AG10803 (cell line): ENCODE results near the gene ADAMTS4.

Experiments
- DNase-seq: peaks from one replicate; pipeline ENCODE4 v3.0.0; 2010; ENCODE audit warnings: low read depth
- H3K4me3 ChIP-seq: 2 replicates; pipeline ENCODE4 v1.5.1; 2011; ENCODE audit warnings: mild to moderate bottlenecking, low read length, control low read depth
- TF ChIP-seq, protein P1 (sequence below): conservative IDR thresholded peaks from 2 replicates; pipeline ENCODE4 v1.5.1; 2011; ENCODE audit warnings: mild to moderate bottlenecking, low read length, control low read depth, inconsistent platforms

ADAMTS4 gene

GRCh38 chr1:161159087-161159912 is 39.6 kb downstream of the ADAMTS4 start, which contains the start of gene USP21:
Gene USP21, plus strand, starts transcription at chr1:161159500. Its CDS starts 1,141 bp downstream, at chr1:161160641.
- peak within 1 kb of the TSS; percentile 93 for H3K4me3 ChIP-seq
- TF ChIP-seq, protein P1, sequence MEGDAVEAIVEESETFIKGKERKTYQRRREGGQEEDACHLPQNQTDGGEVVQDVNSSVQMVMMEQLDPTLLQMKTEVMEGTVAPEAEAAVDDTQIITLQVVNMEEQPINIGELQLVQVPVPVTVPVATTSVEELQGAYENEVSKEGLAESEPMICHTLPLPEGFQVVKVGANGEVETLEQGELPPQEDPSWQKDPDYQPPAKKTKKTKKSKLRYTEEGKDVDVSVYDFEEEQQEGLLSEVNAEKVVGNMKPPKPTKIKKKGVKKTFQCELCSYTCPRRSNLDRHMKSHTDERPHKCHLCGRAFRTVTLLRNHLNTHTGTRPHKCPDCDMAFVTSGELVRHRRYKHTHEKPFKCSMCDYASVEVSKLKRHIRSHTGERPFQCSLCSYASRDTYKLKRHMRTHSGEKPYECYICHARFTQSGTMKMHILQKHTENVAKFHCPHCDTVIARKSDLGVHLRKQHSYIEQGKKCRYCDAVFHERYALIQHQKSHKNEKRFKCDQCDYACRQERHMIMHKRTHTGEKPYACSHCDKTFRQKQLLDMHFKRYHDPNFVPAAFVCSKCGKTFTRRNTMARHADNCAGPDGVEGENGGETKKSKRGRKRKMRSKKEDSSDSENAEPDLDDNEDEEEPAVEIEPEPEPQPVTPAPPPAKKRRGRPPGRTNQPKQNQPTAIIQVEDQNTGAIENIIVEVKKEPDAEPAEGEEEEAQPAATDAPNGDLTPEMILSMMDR: peak; percentile 61
- DNase-seq: peak; percentile 84

DNA sequence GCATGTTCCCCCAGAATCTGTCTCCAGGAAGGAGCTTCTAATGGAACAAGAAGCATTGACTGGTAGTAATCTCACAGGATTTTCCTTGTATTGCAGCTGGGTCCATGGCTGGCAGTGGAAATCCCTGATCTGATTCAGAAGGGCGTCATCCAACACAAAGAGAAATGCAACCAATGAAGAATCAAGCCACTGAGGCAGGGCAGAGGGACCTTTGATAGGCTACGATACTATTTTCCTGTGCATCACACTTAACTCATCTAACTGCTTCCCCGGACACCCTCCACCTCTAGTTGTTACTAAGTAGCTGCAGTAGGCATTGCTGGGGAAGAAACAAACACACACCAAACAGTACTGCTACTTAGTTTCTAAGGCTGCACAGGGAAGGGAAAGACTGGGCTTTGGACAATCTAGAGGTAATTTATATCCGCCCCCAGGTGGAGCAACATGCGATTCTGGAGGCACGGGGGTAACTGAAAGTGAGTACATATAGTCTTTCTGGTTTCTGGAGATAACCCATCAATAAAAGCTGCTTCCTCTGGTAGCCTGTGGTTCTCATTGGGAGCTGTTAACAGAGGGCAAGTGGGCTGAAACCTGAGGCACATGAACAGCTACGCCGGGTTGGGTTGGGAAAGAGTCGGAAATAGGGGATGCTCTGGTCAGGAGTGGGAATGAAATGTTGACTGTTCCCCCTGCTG is 40.4 kb downstream of the ADAMTS4 start:
- H3K4me3 ChIP-seq: peak overlapping the region; percentile 93
- TF ChIP-seq, protein P1: no peak
- no peak for DNase-seq

DNA sequence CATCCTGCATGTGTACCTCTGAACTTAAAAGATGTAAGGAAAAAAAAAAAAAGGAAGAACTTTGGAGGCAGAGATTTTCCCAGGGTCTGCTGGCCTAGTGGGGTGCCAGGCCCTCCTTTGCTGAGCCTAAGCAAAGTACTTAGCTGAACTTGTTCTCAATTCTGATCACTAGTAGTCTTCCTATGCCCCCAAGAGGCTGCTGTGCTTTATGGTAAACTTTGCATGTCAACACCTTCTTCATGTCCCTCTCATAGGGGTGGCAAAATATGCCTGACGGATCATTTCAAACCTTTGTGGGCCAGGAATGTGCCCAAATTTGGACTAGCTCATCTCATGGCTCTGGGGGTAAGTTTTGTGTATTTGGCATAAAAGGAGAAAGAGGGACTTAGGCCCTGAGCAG is 41.0 kb downstream of the ADAMTS4 start:
- H3K4me3 ChIP-seq: no peak overlapping the region
- TF ChIP-seq, protein P1: no peak
- DNase-seq: no peak

- DNase-seq: peak; percentile 91
- TF ChIP-seq, protein P1: no peak
- peak within 1 kb of the TSS; percentile 93 for H3K4me3 ChIP-seq
Measured at GRCh38 chr1:161153682-161154337, 45.0 kb downstream of the ADAMTS4 start, which contains the start of gene UFC1. Gene UFC1, plus strand, starts transcription at chr1:161153978. Its CDS starts 20 bp downstream, at chr1:161153998.

DNA sequence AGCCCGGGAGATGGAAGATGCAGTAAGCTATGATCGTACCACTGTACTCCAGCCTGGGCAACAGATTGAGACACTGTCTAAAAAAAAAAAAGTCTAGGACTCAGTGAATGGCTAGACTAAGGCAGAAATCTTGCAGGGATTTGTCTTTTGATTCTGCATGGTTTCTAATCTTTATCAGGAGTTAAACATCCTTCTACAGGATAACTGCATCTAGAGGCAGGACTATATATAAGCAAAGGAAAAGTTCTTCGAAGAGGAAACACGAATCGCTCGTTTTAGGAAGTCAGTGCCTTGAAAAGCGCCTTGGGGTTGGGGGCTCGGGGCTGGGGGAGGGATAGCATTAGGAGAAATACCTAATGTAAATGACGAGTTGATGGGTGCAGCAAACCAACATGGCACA is 45.7 kb downstream of the ADAMTS4 start:
- DNase-seq: no peak
- TF ChIP-seq, protein P1: no peak
- H3K4me3 ChIP-seq: peak overlapping the region; percentile 93

DNA sequence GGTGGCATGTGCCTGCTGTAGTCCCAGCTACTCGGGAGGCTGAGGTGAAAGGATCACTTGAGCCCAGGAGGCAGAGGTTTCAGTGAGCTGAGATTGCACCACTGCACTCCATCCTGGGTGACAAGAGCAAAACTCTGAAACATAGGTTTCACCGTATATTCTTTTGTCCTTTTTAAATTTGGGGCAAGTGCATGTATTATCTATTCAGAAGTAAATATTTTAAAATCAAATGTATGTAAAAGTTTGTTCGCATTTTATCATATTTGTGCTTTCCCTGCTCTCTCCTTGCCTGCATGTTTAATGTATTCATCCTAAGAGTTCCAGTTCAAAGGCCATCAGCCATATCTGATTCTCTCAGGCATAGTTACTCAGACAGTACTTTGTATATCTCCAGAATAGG is 53.0 kb downstream of the ADAMTS4 start:
- H3K4me3 ChIP-seq: no peak overlapping the region
- TF ChIP-seq, protein P1: no peak
- no peak for DNase-seq
